SU-DHL-6 (cell line): ENCODE measurements around the gene SLC5A10.

Experiments used
- EZH2phosphoT487 ChIP-seq: fragments of 200-600 bp; sonication (generic), shearing (Covaris generic); conservative IDR thresholded peaks from 2 replicates; pipeline ENCODE4 v1.6.1; 2018; ENCODE audit warnings: mild to moderate bottlenecking, antibody characterized with exemption, low read length, moderate library complexity, mixed read lengths
- TF ChIP-seq, protein P1 (sequence below): fragments of 200-600 bp; sonication (generic); IDR thresholded peaks from one replicate; pipeline ENCODE4 v1.5.1; 2017; ENCODE audit warnings: antibody characterized with exemption, mild to moderate bottlenecking, low read length, moderate library complexity; ENCODE audit not compliant: insufficient read depth, poor library complexity, severe bottlenecking

- TF ChIP-seq, protein P1, sequence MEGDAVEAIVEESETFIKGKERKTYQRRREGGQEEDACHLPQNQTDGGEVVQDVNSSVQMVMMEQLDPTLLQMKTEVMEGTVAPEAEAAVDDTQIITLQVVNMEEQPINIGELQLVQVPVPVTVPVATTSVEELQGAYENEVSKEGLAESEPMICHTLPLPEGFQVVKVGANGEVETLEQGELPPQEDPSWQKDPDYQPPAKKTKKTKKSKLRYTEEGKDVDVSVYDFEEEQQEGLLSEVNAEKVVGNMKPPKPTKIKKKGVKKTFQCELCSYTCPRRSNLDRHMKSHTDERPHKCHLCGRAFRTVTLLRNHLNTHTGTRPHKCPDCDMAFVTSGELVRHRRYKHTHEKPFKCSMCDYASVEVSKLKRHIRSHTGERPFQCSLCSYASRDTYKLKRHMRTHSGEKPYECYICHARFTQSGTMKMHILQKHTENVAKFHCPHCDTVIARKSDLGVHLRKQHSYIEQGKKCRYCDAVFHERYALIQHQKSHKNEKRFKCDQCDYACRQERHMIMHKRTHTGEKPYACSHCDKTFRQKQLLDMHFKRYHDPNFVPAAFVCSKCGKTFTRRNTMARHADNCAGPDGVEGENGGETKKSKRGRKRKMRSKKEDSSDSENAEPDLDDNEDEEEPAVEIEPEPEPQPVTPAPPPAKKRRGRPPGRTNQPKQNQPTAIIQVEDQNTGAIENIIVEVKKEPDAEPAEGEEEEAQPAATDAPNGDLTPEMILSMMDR: no peak
- no peak for TF ChIP-seq EZH2phosphoT487
Observed at GRCh38 chr17:19024101-19025078, 72.4 kb downstream of the SLC5A10 start.
